ENCODE data around the gene CYP19A1. TPM values are rescaled to one million over a fixed set of nuclear protein-coding genes. Genes with fewer than 3 reads are reported as not detected.

The CYP19A1 gene
- total RNA-seq, 1 experiment from 2014 or later: not detected

DNA sequence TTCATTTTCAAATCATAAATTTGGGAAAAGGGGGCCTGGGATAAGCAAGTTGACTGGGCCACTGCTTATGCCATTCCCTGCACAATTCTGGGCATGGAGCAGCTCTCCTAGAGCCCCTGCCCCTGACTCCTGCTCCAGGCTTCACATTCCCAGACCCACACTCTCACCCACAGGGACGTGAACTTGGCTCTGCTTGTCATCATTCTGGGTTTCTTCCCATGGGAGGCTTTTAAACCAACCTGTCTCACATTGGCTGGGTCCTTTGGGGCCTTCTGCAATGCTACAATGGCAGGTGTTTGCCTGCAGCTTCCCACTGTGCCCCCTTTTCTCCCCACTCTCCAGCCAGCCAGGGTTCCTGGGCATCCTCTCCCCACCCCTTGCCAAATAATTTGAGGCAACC, 49.1 kb downstream of the CYP19A1 start:
- Histone ChIP-seq H4K20me1 (ENCODE audit: insufficient read depth) (no peaks in the 10 kb centered on the region), H3K27me3 (ENCODE audit: insufficient read depth, low read length) (no peaks in the 10 kb centered on the region; the same call in 1 of the 2 replicates), H3K4me3 (replicated peaks in 1 of 2; ENCODE audit: low read depth in 1 of 2, low read length in 2 of 2) (no peak overlapping the region), H2AFZ (ENCODE audit: low read depth, low read length, poor library complexity, severe bottlenecking) (no peak overlapping the region), H3K9ac (ENCODE audit: low read length) (no peak overlapping the region), H3K36me3 (ENCODE audit: control insufficient read depth in 1 of 2, insufficient read depth in 2 of 2, low read length in 2 of 2) (no peaks in the 10 kb centered on the region), H3K79me2 (ENCODE audit: insufficient read depth, low read length) (no peaks in the 10 kb centered on the region), H3K27ac (ENCODE audit: low read depth, low read length) (no peak overlapping the region), H3K4me2 (ENCODE audit: low read length) (no peak overlapping the region), H3K9me3 (ENCODE audit: control insufficient read depth in 1 of 2, insufficient read depth in 1 of 2, low read depth in 1 of 2, low read length in 2 of 2) (no peaks in the 10 kb centered on the region), H3K9me2 (ENCODE audit: insufficient read depth) (no peaks in the 10 kb centered on the region), H3K4me1 (ENCODE audit: control insufficient read depth in 1 of 2, insufficient read depth in 2 of 2, low read length in 2 of 2) (no peaks in the 10 kb centered on the region)
- no peak for DNase-seq (ENCODE audit: low read depth, low spot score)
- ChIA-PET RAD21 (ENCODE audit: low non-redundant PET in 1 of 2, low total read pairs in 2 of 2, uncharacterized antibody in 2 of 2, unreplicated experiment in 2 of 2) (no interaction called here), CTCF (no interaction called here), POLR2A (no interaction called here)
- intact Hi-C loops (cut with micrococcal nuclease): loop anchor here (10.0 kb wide), 1 partner anchor 124 kb away; no protein-coding TSS in a partner anchor
- BruUV-seq (replicated peaks): no TSS peak
- no peak for ATAC-seq
- TF ChIP-seq FOSL1 (IDR thresholded peaks at IDR 0.05; ENCODE audit: low read depth): no peak
- TF ChIP-seq, protein P1, sequence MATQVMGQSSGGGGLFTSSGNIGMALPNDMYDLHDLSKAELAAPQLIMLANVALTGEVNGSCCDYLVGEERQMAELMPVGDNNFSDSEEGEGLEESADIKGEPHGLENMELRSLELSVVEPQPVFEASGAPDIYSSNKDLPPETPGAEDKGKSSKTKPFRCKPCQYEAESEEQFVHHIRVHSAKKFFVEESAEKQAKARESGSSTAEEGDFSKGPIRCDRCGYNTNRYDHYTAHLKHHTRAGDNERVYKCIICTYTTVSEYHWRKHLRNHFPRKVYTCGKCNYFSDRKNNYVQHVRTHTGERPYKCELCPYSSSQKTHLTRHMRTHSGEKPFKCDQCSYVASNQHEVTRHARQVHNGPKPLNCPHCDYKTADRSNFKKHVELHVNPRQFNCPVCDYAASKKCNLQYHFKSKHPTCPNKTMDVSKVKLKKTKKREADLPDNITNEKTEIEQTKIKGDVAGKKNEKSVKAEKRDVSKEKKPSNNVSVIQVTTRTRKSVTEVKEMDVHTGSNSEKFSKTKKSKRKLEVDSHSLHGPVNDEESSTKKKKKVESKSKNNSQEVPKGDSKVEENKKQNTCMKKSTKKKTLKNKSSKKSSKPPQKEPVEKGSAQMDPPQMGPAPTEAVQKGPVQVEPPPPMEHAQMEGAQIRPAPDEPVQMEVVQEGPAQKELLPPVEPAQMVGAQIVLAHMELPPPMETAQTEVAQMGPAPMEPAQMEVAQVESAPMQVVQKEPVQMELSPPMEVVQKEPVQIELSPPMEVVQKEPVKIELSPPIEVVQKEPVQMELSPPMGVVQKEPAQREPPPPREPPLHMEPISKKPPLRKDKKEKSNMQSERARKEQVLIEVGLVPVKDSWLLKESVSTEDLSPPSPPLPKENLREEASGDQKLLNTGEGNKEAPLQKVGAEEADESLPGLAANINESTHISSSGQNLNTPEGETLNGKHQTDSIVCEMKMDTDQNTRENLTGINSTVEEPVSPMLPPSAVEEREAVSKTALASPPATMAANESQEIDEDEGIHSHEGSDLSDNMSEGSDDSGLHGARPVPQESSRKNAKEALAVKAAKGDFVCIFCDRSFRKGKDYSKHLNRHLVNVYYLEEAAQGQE (IDR thresholded peaks at IDR 0.05; ENCODE audit: low read depth): no peak
- no peak for TF ChIP-seq JUND (IDR thresholded peaks at IDR 0.05)
- TF ChIP-seq RAD21 (IDR thresholded peaks at IDR 0.05; ENCODE audit: low read depth): no peak
- TF ChIP-seq CBX3 (IDR thresholded peaks at IDR 0.05; ENCODE audit: low read depth): no peak
- no peak for TF ChIP-seq SRF (IDR thresholded peaks at IDR 0.05; ENCODE audit: low read depth)
- TF ChIP-seq ELF1 (IDR thresholded peaks at IDR 0.05; ENCODE audit: borderline replicate concordance, low read depth): no peak
- no peak for TF ChIP-seq POLR2AphosphoS5 (IDR thresholded peaks at IDR 0.05; ENCODE audit: low read depth, low read length)
- no peak for TF ChIP-seq SP1 (IDR thresholded peaks at IDR 0.05; ENCODE audit: low read depth)
- no peak for TF ChIP-seq SIN3A (IDR thresholded peaks at IDR 0.05; ENCODE audit: low read depth)
- no peak for TF ChIP-seq EZH2 (IDR thresholded peaks at IDR 0.05)
- TF ChIP-seq EZH2phosphoT487 (IDR thresholded peaks at IDR 0.05; ENCODE audit: borderline replicate concordance): no peak
